Limb (tissue), 2 donors: ENCODE data around the gene PDGFA.

ENCODE experiments used
- DNase-seq, 2 donors: peaks; one replicate each; pipeline ENCODE4 v3.0.0-alpha.2; 2016; ENCODE audit errors: extremely low spot score in 2 of 2

PDGFA gene

GRCh38 chr7:519484-520390 lies at the start of gene PDGFA:
TSS of gene PDGFA (minus strand) at chr7:519846. CDS start at chr7:519001, 845 bp downstream.
- DNase-seq: peak; percentile 57 to 81

- peak in 1 of 2 donors; percentile 89 for DNase-seq
Observed at GRCh38 chr7:568031-568951, 48.6 kb upstream of the PDGFA start.

- no peak for DNase-seq
Observed at GRCh38 chr7:567305-567883, 47.7 kb upstream of the PDGFA start.

- DNase-seq: no peak
Observed at GRCh38 chr7:566100-566499, 46.5 kb upstream of the PDGFA start.

- DNase-seq: no peak
Observed at GRCh38 chr7:564176-564865, 44.7 kb upstream of the PDGFA start.

GRCh38 chr7:563629-564170 lies 44.1 kb upstream of the PDGFA start:
- DNase-seq: no peak

- no peak for DNase-seq
Observed at GRCh38 chr7:562789-563628, 43.4 kb upstream of the PDGFA start.

- no peak for DNase-seq
Observed at GRCh38 chr7:562374-562675, 42.7 kb upstream of the PDGFA start.

- DNase-seq: no peak
Observed at GRCh38 chr7:561631-562373, 42.2 kb upstream of the PDGFA start.

- DNase-seq: no peak
Observed at GRCh38 chr7:560966-561630, 41.5 kb upstream of the PDGFA start.

- DNase-seq: no peak
Observed at GRCh38 chr7:559396-559705, 39.7 kb upstream of the PDGFA start.

- no peak for DNase-seq
Observed at GRCh38 chr7:557558-557881, 37.9 kb upstream of the PDGFA start.

GRCh38 chr7:556837-557557 lies 37.4 kb upstream of the PDGFA start:
- no peak for DNase-seq

- no peak for DNase-seq
Observed at GRCh38 chr7:556291-556826, 36.7 kb upstream of the PDGFA start.

- no peak for DNase-seq
Observed at GRCh38 chr7:555551-556160, 36.0 kb upstream of the PDGFA start.

GRCh38 chr7:553636-554111 lies 34.0 kb upstream of the PDGFA start:
- DNase-seq: no peak

- no peak for DNase-seq
Observed at GRCh38 chr7:552868-553635, 33.4 kb upstream of the PDGFA start.
